Measurements from ENCODE around the gene URGCP. TPM values are rescaled to one million over a fixed set of nuclear protein-coding genes. Genes with fewer than 3 reads are reported as not detected.
"Not testable (repeated sequence)": the region's sequence is repeated elsewhere in the genome, so short reads cannot be mapped to it uniquely, and the experiment has no call there.

Gene URGCP
- polyA plus RNA-seq, 3 donors from 2014 or later: 9.4 to 18.9 (median 10.9) TPM

DNA sequence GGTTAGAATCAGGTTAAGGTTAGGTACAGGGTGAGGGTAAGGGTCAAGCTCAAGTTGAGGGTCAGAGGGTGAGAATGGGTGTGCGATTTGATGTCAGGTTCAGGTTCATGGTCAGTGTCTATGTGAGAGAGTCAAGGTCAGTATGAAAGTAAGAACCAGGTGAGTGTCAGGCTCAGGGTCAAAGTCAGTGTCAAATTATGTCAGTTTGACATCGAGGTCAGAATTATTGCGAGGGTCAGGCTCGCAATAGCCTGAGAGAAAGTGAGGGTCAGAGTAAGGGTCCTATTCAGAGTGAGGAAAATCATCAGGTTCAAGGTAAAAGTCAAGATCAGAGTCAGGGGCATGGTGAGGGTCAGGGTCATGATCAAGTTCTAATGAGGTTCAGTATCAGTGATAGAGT, 50.1 kb downstream of the URGCP start:
- Mint-ChIP-seq H3K9me3 (no peaks in the 10 kb centered on the region), H3K27me3 (ENCODE audit: low read depth in 3 of 3) (peaks cover 0 to under 1% (median 0%) of the 10 kb centered on the region in 3 donors), H3K4me1 (peaks cover 0 to 3% of the 10 kb centered on the region in 2 donors), H3K27ac (no peak overlapping the region), H3K4me3 (no peak overlapping the region), H3K36me3 (no peaks in the 10 kb centered on the region)
- no peak for DNase-seq

- no peaks in the 10 kb centered on the region for H3K36me3 Mint-ChIP-seq
- no peak overlapping the region for H3K27ac Mint-ChIP-seq
- DNase-seq: no peak
- peaks cover 0 to 1% (median 0%) of the 10 kb centered on the region in 3 donors for H3K27me3 Mint-ChIP-seq (ENCODE audit: low read depth in 3 of 3)
- H3K9me3 Mint-ChIP-seq: no peaks in the 10 kb centered on the region
- no peak overlapping the region for H3K4me3 Mint-ChIP-seq
- peaks cover 10 to 13% of the 10 kb centered on the region in 2 donors for H3K4me1 Mint-ChIP-seq
Measured at GRCh38 chr7:43855176-43855575, 51.2 kb downstream of the URGCP start.

- Mint-ChIP-seq H3K27me3 (ENCODE audit: low read depth in 3 of 3) (peaks cover 1 to 3% (median 2%) of the 10 kb centered on the region in 3 donors), H3K9me3 (no peaks in the 10 kb centered on the region), H3K4me3 (no peak overlapping the region), H3K27ac (peak overlapping the region in 1 of 6 donors; percentile 78), H3K36me3 (no peaks in the 10 kb centered on the region), H3K4me1 (peaks cover 17 to 20% of the 10 kb centered on the region in 2 donors)
- DNase-seq: no peak
Measured at GRCh38 chr7:43851805-43852204, 54.6 kb downstream of the URGCP start.

DNA sequence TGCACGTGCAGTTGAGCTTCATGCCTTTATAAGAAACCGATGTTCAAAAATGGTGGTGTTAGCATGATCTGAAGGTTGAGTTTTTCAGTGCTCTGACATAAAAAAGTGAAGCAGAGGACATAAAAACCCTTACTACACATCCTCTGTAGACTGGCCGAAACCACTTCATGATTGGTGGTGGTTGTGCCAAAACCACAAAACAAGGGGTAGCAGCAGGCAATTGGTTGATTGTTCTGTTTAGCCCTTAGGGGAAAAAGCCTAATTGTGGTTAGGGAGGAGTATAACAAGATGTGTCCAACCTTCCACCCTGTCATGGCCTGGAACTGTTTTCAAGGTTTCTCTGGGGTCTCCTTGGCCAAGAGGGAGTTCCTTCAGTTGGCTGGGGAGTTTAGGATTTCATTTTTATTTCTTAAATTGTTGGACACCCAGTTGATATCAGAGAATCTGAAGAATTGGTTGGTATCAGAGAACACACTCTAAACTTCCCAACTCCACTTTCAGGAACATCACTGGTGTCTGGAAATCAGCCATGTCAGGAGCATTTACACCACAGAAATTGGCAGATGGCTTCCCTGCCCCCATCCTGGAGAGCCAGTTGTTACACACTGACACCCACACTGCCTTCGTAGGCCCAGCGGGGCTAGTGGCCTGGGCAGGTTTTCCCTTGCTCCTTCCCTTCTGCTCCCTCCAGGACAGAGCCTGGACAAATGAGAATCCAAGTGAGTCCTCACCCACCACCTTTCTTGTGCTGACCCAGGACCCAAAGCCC, 55.9 kb downstream of the URGCP start:
- Mint-ChIP-seq H3K27ac (peak overlapping the region in 1 of 6 donors; percentile 66), H3K27me3 (ENCODE audit: low read depth in 3 of 3) (peaks cover 1 to 3% (median 2%) of the 10 kb centered on the region in 3 donors), H3K4me1 (peaks cover 17 to 20% of the 10 kb centered on the region in 2 donors), H3K9me3 (no peaks in the 10 kb centered on the region), H3K4me3 (peak overlapping the region in 3 of 5 donors; percentile 12 to 46 (median 41)), H3K36me3 (no peaks in the 10 kb centered on the region)
- peak; percentile 10 to 30 (median 20) for DNase-seq

GRCh38 chr7:43849047-43849446, 57.3 kb downstream of the URGCP start:
- Mint-ChIP-seq H3K27ac (no peak overlapping the region), H3K36me3 (no peaks in the 10 kb centered on the region), H3K4me1 (peaks cover 17 to 20% of the 10 kb centered on the region in 2 donors), H3K4me3 (no peak overlapping the region), H3K9me3 (no peaks in the 10 kb centered on the region), H3K27me3 (ENCODE audit: low read depth in 3 of 3) (peaks cover 1 to 3% (median 2%) of the 10 kb centered on the region in 3 donors)
- no peak for DNase-seq

DNA sequence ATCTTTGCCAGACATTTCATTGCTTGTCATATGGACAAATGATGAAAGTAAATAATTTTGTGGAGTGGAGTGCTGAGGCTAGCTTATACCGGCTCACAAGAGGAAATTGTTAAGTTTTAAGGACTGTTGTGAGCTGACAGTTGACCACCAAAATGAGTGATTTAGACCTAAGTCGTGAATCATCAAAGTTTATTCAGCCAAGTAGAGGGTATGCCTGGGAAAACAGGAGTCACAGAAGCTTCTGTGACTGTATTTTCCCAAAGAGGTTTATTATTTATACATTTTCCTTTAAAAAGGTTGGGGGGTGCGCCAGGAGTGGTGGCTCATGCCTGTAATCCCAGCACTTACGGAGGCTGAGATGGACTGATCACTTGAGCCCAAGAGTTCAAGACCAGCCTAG, 58.9 kb downstream of the URGCP start:
- Mint-ChIP-seq H3K36me3 (no peaks in the 10 kb centered on the region), H3K4me1 (peaks cover 17 to 20% of the 10 kb centered on the region in 2 donors), H3K27ac (no peak overlapping the region), H3K27me3 (ENCODE audit: low read depth in 3 of 3) (peaks cover 1 to 4% (median 2%) of the 10 kb centered on the region in 3 donors), H3K9me3 (no peaks in the 10 kb centered on the region), H3K4me3 (no peak overlapping the region)
- DNase-seq: no peak

DNA sequence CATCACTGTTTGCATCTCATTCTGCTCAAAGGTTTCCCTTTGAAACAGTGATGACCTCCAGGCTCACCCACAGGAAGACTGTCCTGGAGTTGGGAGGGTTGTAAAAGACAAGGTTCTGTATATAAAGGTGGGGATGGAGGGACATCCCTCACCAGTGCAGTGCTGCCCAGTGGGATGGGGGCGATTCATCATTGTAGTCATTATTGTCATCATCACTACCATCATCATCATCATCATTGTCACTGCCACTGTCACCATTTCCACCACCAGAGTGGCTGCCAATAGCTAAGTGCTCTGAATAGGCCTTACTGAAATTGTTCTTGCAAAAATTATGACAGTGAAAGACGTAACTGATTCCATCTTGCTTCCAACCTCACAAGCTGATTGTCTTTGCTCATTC, 61.7 kb downstream of the URGCP start:
- Mint-ChIP-seq H3K4me3 (no peak overlapping the region), H3K27me3 (ENCODE audit: low read depth in 3 of 3) (peaks cover 2 to 5% (median 2%) of the 10 kb centered on the region in 3 donors), H3K36me3 (no peaks in the 10 kb centered on the region), H3K4me1 (peaks cover 2% of the 10 kb centered on the region in 2 donors), H3K9me3 (no peaks in the 10 kb centered on the region), H3K27ac (no peak overlapping the region)
- no peak for DNase-seq

DNA sequence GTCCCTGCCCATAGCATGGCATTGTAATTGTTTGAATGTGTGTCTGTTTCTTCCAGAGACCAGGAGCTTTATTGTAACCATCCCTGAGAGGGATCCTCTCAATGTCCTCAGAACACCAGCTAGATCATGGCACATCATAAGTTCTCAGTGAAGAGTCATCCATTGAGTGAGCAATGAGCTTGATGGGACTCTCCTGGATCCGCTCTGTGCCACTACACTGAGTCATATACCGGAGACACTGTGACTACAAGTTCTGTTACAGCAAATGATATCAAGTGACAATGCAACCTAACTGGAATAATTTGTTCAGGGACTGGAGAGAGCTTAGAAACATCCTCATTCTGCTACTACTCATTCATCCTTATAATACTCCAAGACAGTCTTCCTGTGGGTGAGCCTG, 62.1 kb downstream of the URGCP start:
- peaks cover 2 to 5% (median 2%) of the 10 kb centered on the region in 3 donors for H3K27me3 Mint-ChIP-seq (ENCODE audit: low read depth in 3 of 3)
- no peak overlapping the region for H3K4me3 Mint-ChIP-seq
- H3K27ac Mint-ChIP-seq: no peak overlapping the region
- H3K36me3 Mint-ChIP-seq: no peaks in the 10 kb centered on the region
- H3K9me3 Mint-ChIP-seq: no peaks in the 10 kb centered on the region
- peaks cover under 1 to 2% of the 10 kb centered on the region in 2 donors for H3K4me1 Mint-ChIP-seq
- DNase-seq: no peak

- peaks cover 6 to 10% of the 10 kb centered on the region in 2 donors for H3K4me1 Mint-ChIP-seq
- no peak for DNase-seq
- no peaks in the 10 kb centered on the region for H3K36me3 Mint-ChIP-seq
- no peak overlapping the region for H3K4me3 Mint-ChIP-seq
- H3K9me3 Mint-ChIP-seq: no peaks in the 10 kb centered on the region
- H3K27me3 Mint-ChIP-seq (ENCODE audit: low read depth in 3 of 3): peaks cover 2 to 5% (median 2%) of the 10 kb centered on the region in 3 donors
- no peak overlapping the region for H3K27ac Mint-ChIP-seq
Measured at GRCh38 chr7:43843296-43843695, 63.1 kb downstream of the URGCP start.

DNA sequence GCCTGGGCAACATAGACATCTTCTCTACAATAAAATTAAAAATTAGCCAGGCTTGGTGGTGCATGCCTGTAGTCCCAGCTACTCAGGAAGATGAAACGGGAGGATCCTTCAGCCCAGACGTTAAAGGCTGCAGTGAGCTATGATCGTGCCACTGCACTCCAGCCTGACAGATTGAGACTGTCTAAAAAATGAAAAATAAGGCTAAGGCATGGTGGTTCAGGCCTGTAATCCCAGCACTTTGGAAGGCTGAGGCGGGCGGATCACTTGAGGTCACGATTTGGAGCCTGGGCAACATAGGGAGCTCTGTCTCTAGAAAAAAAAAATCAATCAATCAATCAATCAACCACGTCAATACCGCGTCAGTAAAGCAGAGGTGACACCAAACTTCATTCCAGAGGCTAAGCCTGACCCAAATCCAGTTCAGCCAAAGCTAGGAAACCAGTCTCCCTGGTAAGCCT, 68.2 kb downstream of the URGCP start:
- peaks cover 2 to 7% (median 7%) of the 10 kb centered on the region in 3 donors for H3K27me3 Mint-ChIP-seq (ENCODE audit: low read depth in 3 of 3)
- H3K4me3 Mint-ChIP-seq: peak overlapping the region; percentile 46 to 82 (median 72)
- H3K27ac Mint-ChIP-seq: no peak overlapping the region
- no peak for DNase-seq
- peaks cover 18 to 22% of the 10 kb centered on the region in 2 donors for H3K4me1 Mint-ChIP-seq
- no peaks in the 10 kb centered on the region for H3K9me3 Mint-ChIP-seq
- H3K36me3 Mint-ChIP-seq: no peaks in the 10 kb centered on the region

DNA sequence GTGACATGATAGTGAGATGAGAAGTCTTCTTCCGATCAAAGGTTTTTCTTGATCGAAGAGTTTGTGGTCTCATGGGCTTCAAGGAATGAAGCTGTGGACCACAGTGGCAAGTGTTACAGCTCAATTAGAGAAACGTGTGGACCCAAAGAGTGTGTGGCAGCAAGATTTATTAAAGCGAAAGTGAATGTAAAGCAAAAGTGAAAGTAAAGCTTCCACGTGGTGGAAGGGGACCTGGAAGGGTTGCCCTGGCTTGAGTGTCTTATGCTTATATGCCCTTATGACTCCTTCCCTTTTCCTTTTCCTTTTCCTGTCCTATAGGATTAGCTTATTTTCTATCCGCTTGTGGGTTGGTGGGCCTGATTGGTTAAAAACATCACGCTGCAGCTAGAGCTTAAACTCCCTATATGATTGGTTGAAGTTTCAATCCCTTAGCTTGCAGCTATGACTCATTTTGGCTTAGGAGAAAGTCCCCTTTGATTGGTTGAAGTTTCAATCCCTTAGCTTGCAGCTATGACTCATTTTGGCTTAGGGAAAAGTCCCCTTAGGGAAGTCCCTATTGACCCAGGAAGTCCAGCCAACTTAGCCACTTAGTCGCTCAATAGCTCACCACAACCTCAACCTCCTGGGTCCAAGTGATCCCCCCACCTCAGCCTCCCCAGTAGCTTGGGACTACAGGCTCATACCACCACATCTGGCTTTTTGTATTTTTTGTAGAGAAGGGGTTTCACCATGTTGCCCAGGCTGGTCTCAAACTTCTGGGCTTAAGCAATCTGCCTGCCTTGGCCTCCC, 71.7 kb downstream of the URGCP start:
- Mint-ChIP-seq H3K9me3 (no peaks in the 10 kb centered on the region), H3K4me1 (peaks cover 18 to 22% of the 10 kb centered on the region in 2 donors), H3K27ac (peak overlapping the region; percentile 76 to 94 (median 86)), H3K27me3 (ENCODE audit: low read depth in 3 of 3) (peaks cover 0 to 5% (median 5%) of the 10 kb centered on the region in 3 donors), H3K36me3 (no peaks in the 10 kb centered on the region), H3K4me3 (peak overlapping the region; percentile 78 to 96 (median 87))
- peak; percentile 57 to 65 (median 59) for DNase-seq

DNA sequence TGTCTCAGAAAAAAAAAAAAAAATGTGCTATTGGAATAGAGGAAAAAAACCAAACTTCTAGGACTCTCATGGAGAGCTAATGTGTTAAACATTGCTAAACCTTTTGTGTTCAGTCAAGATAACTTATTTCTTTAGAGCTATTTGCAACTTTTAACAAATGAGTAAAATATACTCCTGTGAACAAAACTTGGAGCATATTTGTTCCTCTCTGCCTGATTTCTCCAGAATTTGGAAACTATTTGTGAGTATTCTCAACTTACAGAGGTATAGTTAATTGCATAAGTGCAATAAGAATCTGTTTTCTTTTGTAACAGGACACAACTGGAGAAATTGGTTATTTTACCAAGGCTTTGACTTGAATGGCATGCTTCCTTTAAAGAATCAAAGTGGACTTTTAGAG, 75.5 kb downstream of the URGCP start:
- DNase-seq; H3K27ac Mint-ChIP-seq; H3K4me3 Mint-ChIP-seq; H3K36me3 Mint-ChIP-seq; H3K9me3 Mint-ChIP-seq; H3K27me3 Mint-ChIP-seq (ENCODE audit: low read depth in 3 of 3): not testable (repeated sequence)
- H3K4me1 Mint-ChIP-seq: peaks cover 12% of the 10 kb centered on the region in 2 donors

Measured in immature natural killer cell (primary cell).